Stimulated activated CD8-positive, alpha-beta memory T cell treated with anti-CD3 and anti-CD28 coated beads, Interleukin-2, amount 100 ng/mL, for 48 hours (primary cell): ENCODE data around the gene FOXD1.
"Not testable (repeated sequence)": the region's sequence is repeated elsewhere in the genome, so short reads cannot be mapped to it uniquely, and the experiment has no call there.

Experiments used
- DNase-seq, 2 donors: peaks; one replicate each; pipeline ENCODE4 v3.0.0-alpha.2; 2020; ENCODE audit warnings: low read depth in 2 of 2

The FOXD1 gene

DNA sequence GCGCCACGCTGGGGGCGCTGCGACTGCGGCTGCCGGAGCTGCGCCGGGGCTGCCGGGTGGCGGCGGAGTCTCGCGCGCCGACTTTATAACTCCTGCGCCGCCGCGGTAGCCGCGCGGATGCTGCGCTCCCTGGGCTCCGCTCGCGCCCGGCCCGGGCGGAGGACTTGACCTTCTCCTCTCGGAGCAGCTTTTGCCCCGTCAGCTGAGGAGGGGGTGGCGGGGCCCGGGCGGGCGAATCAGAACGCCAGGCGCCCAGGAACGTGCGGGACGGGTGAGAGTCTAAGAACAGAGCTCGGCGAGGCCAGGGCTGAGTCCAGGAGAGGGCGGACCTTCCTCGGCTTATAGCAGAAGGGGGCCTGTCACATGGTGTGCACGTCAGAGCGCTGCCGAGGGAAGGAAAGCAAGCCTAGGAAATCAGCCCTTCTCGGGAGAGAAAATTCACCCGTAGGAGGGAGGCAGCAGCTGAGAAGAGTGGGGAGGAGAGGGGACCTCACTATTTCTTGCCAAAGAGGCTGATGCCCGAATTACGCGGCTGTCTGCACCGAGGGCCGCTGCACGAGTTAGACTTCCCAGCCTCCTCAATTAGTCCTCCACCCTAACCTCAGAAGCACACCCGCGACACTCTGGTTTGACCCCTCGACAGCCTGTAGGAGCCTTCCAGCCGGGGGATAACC lies at the start of gene FOXD1:
Gene FOXD1, minus strand, starts transcription at position 315 of the 674 bp plus-strand sequence. CDS start 415 bp downstream, outside the sequence.
- DNase-seq: no peak

DNA sequence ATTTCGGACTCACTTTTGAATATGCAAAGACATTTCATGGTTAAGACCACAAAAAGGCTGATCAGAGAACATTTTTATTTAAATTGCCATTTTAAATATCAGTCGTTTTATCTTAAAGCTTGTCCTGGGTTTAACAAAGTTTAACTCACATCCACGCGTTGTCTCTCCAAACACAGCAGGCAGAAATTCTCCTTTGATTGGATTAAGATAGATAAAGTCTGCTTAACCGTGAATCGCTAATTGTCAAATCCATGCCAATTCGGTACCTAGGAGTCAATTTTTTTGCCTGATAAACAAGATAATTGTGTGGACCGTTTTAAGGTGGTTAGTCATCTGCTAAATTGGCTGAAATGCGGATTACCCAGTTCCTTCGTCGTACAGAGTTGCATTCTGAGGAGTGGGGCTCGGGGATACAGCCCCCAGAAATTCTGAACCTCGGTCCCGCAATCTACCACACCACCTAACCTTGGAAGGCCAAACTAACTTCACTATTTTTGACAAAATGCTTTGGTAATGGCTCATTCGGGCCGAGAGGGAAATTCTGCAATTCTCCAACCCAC lies 49.0 kb upstream of the FOXD1 start:
- no peak for DNase-seq

DNA sequence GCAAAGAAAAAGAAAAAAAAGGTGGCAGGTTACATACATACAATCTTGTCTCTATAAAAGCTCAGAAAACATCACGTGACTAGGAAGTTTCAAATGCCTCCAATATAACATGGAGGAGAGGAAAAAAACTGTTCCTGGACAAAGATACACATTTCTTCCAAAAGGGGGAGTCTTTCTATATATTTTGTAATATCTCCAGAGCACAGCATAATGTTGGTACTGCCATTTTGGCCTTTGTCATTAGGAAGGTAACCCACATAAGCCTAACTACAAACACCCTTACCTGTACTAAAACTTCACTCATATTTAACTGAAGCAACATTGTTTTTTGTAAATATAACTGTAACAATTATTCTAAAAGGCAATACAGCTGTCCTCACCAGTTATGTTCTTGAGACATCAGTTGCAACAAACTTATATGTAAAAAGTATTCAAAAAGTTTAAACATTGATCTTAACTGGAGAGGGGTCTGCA lies 48.4 kb upstream of the FOXD1 start:
- DNase-seq: no peak

DNA sequence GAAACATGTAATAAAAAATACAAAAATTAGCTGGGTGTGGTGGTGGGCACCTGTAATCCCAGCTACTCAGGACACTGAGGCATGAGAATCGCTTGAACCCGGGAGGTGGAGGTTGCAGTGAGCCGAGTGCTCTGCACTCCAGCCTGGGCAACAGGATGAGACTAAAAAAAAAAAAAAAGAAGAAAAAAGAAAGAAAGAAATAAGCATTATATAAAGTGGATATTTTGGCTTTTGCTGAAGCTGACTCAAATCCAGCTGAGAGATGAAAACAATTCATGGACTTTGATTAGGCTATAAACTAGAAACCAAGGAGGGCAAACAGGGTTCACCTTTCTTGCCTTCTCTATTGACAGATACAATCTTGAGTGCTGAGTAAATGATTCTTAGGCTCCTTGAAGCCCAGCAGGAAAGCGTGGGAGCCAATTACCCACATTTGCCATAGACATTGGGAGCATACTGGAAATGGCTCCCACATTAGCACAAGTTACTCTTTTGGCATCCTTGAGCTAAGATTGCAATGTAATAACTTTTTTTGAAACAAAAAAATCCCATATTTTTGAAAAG lies 47.3 kb upstream of the FOXD1 start:
- no peak for DNase-seq

DNA sequence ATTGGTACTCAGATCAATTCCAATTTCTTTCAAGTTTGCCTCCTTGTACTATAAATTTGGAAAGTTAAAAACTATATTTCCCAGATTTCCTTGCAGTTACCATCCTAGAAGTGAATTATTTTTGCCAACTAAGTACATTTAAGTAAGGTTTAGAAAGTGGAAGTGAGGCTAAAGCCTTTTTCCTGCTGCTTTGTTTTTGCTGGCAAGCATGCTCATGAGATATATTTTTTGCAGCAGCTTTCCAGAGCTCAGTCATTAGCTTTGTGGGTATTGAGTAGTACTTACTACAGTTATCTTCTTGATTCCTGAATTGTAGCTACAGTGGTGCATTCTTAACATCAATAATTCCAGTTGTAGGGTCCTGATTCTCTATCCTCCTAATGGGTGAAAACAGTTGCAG lies 46.1 kb upstream of the FOXD1 start:
- DNase-seq: no peak

DNA sequence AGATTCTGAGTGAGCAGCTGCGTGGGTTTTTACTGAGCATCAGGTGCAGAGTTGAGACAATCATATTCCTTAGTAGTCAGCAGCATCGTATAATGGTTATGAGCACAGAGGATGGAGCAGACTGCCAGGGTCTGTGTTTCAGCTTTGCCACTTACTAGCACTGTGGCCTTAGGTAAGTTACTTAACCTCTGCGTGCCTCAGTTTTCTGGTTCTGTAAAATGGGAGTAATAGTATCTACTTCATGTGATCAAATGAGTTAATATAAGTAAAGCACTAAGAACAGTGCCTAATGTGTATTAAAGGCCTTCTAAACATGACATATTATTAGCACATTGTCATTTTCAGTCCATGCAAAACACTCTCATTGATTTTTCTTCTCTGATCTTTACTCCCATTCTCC lies 44.8 kb upstream of the FOXD1 start:
- DNase-seq: no peak

DNA sequence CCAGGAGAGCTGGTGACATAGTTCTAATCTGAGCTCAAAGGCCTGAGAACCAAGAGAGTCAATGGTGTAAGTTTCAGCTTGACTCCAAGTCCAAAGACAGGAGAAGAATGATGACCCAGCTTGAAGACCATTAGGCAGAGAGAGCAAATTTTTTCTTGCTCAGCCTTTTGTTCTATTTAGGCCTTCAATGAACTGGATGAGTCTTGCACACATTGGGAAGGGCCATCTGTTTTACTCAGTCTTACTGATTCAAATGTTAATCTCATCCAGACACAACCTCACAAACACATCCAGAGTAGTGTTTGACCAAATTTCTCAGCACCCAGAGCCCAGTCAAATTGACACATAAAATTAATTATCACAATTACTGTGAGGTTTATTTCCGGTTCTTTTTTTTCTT lies 42.6 kb upstream of the FOXD1 start:
- DNase-seq: no peak

DNA sequence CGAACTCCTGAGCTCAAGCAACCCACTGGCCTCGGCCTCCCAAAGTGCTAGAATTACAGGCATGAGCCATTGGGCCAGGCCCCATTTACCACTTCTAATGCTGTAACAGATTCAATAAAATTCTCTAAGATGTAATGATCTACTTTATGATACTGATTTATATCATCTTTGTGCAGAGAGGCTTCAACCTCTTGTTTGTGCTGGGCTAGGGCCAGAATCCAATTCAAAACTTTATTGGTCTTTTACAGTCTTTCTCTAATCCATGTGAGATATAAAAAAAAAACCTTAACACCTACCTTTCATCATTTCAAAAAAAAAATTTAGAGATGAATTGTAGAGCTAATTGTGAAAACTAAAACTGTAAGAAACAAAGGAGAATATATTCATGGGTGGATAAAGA lies 41.5 kb upstream of the FOXD1 start:
- DNase-seq: no peak

DNA sequence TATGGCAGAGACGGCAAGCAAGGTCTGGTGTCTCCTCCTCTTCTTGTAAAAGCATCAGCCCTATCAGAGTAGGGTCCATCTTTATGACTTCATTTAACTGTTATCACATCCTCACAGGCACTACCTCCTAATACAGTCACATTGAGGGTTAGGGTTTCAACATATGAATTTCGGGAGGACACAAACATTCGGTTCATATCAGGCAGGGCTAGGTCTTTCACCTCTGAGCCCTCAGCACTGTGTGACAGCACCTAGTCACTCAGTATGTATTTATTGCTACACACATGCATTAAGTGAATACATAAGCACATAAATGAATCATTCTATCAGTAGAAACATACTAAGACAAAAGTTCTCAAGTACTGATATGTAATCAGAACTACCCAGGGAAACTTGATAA lies 40.2 kb upstream of the FOXD1 start:
- DNase-seq: no peak

DNA sequence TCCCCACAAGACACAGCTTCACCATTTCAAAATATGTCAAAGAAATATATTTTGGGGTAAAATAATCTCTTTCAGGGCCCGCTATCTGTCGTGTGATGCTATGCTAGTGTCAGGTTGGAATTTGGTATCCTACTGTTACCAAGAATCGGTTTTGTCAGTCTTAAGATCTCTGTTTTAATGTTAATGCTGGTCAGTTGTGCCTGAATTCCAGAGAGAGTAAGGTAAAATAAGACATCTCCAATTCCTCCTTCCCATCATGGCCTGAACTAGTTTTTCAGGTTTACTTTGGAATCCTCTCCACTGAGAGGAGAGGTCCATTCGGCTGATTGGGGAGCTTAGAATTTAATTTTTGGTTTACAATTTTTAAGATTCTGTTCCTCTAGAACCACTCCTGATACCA lies 39.2 kb upstream of the FOXD1 start:
- DNase-seq: no peak

DNA sequence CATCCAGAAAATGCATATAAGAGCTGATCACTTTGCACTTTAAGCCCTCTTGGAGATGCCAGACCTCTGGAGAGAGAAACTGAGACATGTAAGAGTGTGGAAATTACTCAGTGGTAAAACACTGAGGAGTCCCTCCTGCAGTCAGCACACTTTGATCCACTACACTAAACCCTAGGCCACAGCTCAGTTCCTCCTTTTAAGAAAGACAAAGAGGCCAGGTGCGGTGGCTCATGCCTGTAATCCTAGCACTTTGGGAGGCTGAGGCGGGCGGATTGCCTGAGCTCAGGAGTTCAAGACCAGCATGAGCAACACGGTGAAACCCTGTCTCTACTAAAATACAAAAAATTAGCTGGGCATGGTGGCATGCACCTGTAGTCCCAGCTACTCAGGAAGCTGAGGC lies 38.7 kb upstream of the FOXD1 start:
- DNase-seq: not testable (repeated sequence)

DNA sequence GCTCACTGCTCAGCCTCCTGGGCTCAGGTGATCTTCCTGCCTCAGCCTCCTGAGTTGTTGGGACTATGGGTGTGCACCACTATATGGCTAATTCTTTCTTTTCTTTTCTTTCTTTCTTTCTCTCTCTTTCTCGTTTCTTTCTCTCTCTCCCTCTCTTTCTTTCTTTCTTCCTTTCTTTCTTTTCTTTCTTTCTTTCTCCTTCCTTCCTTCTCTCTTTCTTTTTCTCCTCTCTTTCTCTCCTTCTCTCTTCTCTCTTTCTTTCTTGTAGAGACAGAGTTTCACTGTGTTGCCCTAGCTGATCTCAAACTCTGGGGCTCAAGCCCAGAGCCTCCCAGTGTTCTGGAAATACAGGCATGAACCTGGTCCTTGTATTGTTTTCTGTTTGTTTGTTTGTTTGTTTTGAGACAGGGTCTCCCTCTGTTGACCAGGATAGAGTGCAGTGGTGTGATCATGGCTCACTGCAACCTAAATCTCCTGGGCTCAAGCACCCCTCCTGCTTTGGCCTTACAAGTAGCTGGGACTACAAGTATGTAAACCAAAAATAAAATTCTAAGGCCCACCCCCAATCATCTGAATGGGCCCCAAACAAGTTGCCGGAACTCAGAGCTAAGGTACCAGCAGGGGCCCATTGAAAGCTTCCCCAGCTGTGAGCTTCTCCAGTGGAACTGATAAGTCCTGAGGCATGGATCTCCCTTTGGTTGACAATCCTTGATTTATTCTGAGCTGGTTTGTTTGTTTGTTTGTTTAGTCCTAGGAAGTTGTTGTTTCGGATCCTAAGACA lies 37.7 kb upstream of the FOXD1 start:
- DNase-seq: no peak

DNA sequence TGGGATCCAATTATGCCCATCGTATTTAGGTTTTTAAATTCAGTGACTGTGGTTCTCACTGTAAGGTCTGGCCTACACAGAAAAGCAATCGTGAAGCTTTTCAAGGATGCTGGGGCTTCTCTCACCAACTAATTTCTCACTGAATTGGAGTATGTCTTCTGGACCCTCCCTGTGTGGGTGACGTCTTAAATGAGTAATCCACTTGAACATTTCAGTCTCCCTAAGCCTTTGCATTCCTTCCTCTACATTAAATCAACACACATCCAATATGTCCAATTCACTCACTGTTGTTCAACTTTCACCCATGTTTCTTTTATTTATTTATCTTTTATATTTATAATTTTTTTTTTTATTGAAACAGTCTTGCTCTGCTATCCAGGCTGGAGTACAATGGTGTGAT lies 37.1 kb upstream of the FOXD1 start:
- no peak for DNase-seq

DNA sequence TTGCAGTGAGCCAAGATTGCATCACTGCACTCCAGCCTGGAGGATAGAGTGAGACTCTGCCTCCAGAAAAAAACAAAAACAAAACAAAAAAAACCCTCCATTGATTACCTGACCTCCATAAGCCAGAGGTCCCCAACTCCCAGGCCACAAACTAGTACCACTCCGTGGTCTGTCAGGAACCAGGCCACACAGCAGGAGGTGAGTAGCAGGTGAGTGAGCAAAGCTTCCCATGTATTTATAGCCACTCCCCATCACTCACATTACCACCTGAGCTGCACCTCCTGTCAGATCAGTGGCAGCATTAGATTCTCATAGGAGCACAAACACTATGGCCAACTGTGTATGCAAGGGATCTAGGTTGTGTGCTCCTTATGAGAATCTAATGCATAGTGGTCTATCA lies 35.9 kb upstream of the FOXD1 start:
- no peak for DNase-seq

DNA sequence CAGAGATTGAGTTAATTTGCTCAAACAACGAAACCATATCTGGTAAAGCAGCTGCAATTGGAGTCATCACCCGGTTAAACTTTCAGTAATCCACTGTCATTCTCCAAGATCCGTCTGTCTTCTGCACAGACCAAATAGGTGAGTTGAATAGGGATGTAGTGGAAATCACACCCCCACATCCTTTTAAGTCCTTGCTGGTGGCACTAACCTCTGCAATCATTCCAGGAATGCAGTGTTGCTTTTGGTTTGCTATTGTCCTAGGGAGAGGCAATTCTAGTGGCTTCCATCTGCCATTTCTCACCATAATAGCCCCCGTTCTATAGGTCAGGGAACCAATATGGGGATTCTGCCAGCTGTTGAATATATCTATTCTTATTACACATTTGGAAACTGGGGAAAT lies 35.1 kb upstream of the FOXD1 start:
- DNase-seq: no peak

DNA sequence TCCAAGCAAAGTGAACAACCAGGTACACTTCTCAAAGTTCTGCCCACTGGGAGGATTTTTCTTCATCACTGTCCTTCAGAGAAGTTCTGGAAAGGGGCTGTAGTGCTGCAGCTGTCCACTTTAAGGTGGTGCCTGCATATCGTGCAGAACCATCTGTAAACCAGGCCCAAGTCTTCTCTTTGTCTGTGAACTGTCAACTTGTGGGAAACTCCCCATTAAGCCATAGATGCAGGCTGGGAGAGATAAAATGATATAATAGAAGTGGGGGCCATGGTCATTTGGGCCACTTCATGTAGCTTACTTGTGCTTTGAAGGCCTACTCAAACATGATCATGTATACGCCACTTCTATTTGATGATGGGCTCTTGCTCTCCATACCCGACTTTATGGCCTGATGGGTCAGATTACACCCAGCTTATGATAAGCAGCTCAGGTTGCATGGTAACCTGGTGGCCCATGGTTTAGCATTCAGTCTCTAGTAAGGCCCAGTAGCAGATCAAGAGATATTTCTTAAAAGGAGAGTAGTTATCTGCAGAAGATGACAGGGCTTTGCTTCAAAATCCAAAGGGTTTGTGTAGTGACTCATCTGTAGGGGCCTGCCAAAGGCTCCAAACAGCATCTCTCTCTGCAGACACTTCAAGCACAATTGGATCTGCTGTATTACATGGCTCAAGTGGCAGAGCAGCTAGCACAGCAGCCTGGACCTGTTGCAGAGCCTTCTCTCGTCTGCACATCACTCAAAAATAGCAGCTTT lies 34.0 kb upstream of the FOXD1 start:
- no peak for DNase-seq

DNA sequence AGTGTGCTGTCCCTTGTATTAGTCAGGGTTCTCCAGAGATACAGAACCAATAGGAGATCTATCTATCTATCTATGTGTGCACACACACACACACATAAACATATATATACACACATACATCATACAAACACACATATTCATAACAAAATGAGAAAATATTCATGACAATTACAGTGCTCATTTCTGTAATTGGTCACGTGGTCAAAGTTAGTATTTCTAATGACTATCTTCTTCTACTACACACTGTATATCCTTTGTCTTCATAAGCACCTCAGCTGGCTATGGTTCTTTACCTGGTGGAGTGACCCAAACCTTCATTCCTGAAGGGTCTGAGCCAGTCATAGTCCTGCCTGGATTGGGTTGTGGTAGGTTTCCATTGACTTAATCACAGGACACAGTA lies 31.9 kb upstream of the FOXD1 start:
- no peak for DNase-seq

DNA sequence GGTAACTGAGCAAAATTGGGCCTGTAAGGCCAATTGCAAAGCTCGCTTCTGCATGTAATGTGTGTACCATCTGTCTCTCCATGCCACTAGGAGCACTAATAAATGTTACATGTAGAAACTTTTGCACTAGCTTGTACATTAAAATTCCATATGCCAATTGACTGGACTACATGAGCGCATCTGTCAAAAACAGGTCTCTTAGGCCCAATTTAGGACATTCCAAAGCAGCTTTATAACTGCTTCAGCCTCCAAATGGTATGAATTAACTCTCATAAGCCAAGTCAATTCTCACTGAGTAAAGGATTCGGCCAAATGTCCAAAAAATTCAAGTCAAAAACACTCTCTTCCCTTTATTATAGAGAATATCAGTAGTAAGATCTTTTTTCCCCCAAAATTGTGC lies 23.5 kb upstream of the FOXD1 start:
- no peak for DNase-seq

DNA sequence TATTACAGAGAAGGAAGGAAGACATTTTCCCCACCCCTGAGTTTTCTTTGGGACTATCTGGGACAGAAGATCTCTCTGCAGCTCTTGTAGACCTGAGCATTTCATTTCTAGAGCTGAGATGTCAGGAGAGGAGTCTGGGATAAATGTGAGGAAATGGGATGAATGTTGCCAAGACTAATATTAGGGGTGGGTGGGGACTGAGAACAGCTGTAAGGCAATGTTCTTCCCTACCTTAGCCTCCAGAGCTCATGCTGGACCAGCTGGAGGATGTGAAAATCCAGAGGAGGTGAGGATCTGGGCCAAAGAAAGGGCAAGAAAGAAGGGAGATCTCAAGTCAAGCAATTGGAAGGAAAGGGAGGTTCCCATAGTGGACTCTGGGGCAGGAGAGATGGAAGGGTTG lies 23.1 kb upstream of the FOXD1 start:
- no peak for DNase-seq

DNA sequence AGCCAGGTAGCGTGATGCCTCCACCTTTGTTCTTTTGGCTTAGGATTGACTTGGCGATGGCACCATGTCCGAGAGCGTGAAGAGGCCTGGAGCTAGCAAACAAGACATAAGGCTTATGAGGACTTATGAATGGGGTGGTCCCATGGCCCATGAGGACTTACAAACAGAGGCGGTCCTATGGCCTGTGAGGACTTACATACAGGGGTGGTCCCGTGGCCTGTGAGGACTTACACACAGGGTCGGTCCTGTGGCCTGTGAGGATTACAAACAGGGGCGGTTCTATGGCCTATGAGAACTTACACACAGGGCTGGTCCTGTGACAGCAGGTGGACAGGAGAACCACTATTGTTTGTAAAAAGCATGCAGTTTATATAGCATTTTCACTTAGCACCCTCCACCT lies 21.3 kb upstream of the FOXD1 start:
- no peak for DNase-seq

DNA sequence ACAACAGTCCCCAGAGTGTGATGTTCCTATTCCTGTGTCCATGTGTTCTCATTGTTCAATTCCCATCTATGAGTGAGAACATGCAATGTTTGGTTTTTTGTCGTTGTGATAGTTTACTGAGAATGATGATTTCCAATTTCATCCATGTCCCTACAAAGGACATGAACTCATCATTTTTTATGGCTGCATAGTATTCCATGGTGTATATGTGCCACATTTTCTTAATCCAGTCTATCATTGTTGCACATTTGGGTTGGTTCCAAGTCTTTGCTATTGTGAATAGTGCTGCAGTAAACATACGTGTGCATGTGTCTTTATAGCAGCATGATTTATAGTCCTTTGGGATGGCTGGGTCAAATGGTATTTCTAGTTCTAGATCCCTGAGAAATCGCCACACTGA lies 20.1 kb upstream of the FOXD1 start:
- DNase-seq: not testable (repeated sequence)
